Skeletal muscle tissue (tissue), 4 donors: ENCODE data around the gene MC1R. TPM values are rescaled to one million over a fixed set of nuclear protein-coding genes. Genes with fewer than 3 reads are reported as not detected.
"Not testable (repeated sequence)": the region's sequence is repeated elsewhere in the genome, so short reads cannot be mapped to it uniquely, and the experiment has no call there.

Experiments used
- H3K27ac ChIP-seq: one replicate; pipeline ENCODE4 v1.7.0; 2013; ENCODE audit warnings: mild to moderate bottlenecking, low read depth, low read length, inconsistent platforms
- H3K27me3 ChIP-seq, 3 donors: one replicate each; pipeline ENCODE4 v1.7.0; 2013; ENCODE audit warnings: low read length in 3 of 3; ENCODE audit not compliant: control insufficient read depth in 3 of 3, insufficient read depth in 3 of 3
- H3K36me3 ChIP-seq, 3 donors: one replicate each; pipeline ENCODE4 v1.7.0; 2013; ENCODE audit warnings: low read length in 3 of 3; ENCODE audit not compliant: control insufficient read depth in 3 of 3, insufficient read depth in 3 of 3
- H3K4me1 ChIP-seq, 3 donors: one replicate each; pipeline ENCODE4 v1.7.0; 2013; ENCODE audit warnings: low read length in 3 of 3, mild to moderate bottlenecking in 3 of 3; ENCODE audit not compliant: control insufficient read depth in 3 of 3, insufficient read depth in 3 of 3
- H3K4me3 ChIP-seq, 3 donors: one replicate each; pipeline ENCODE4 v1.7.0; 2013; ENCODE audit warnings: low read length in 3 of 3
- H3K9ac ChIP-seq, 3 donors: one replicate each; pipeline ENCODE4 v1.7.0; 2013; ENCODE audit warnings: low read length in 3 of 3, mild to moderate bottlenecking in 3 of 3, moderate library complexity in 2 of 3, low read depth in 1 of 3
- H3K9me3 ChIP-seq, 3 donors: one replicate each; pipeline ENCODE4 v1.7.0; 2013; ENCODE audit warnings: low read length in 3 of 3; ENCODE audit not compliant: control insufficient read depth in 3 of 3
- total RNA-seq: library from RNA; depleted of rRNA; stranded (reverse); fragments of >200 nt; gene quantifications from one replicate; pipeline ENCODE4 v1.2.3, GENCODE V29; 2014
- donor health status: Osteomylitis.

The MC1R gene
- total RNA-seq, 1 donor from 2014 or later = 0.52 TPM

DNA sequence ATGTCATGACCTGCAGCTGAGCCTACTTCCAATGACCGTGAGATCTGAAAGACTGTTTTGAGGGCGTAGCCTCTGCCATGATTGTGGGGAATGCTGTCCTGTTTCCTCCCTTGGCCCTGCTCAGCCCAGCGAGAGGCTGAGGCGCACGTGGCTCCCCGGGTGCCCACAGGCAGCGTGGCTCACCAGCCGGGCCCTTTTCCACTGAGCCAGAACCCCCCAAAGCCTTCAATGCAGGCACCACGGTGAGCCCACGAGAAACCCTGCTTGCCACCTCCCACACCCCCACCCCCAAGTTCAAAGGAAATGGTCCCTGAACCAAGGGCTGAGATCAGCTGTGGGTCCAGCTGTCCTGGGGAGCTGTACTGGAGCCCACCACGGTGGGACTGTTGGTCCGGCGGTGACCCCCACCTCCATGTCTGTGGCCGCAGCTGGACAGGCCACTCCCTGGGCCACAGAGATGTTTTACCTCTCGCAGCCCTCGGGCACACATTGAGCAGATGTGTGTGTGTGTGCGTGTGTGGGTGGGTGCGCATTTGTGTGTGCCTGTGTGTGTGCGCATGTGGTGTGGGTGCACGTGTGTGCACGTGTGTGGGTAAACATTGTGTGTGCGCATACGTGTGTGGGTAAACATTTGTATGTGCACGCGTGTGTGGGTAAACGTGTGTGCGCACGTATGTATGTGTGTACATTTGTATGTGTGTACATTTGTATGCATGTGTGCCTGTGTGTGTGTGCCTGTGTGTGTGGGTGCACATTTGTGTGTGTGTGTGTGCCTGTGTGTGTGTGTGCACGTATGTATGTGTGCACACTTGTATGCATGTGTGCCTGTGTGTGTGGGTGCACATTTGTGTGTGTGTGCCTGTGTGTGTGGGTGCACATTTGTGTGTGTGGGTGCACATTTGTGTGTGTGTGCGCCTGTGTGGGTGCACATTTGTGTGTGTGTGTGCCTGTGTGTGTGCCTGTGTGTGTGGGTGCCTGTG is 5.0 kb upstream of the MC1R start:
- peaks cover 12 to 29% (median 16%) of the 10 kb centered on the region in 3 donors for H3K36me3 ChIP-seq

GRCh38 chr16:89914642-89915285 is 3.9 kb upstream of the MC1R start:
- Histone ChIP-seq H3K27me3 (peaks cover 11 to 28% (median 25%) of the 10 kb centered on the region in 3 donors), H3K36me3 (peaks cover 9 to 20% (median 13%) of the 10 kb centered on the region in 3 donors), H3K4me1 (peaks cover 17 to 22% (median 18%) of the 10 kb centered on the region in 3 donors)
- H3K9ac ChIP-seq, H3K27ac ChIP-seq, H3K9me3 ChIP-seq, H3K4me3 ChIP-seq: not testable (repeated sequence)

More for the DNA sequence above, 5.0 kb upstream of the MC1R start:
- Histone ChIP-seq H3K4me1 (peaks cover 13 to 16% (median 15%) of the 10 kb centered on the region in 3 donors), H3K9ac (no peak overlapping the region), H3K27me3 (peaks cover 2 to 17% (median 14%) of the 10 kb centered on the region in 3 donors), H3K27ac (no peak overlapping the region), H3K9me3 (no peaks in the 10 kb centered on the region), H3K4me3 (no peak overlapping the region)

GRCh38 chr16:89915303-89916232 is 3.1 kb upstream of the MC1R start:
- Histone ChIP-seq H3K4me3 (no peak overlapping the region), H3K9me3 (no peaks in the 10 kb centered on the region), H3K4me1 (peaks cover 14 to 18% (median 17%) of the 10 kb centered on the region in 3 donors), H3K36me3 (peaks cover 9 to 13% (median 13%) of the 10 kb centered on the region in 3 donors), H3K27ac (no peak overlapping the region), H3K9ac (no peak overlapping the region), H3K27me3 (peaks cover 11 to 35% (median 32%) of the 10 kb centered on the region in 3 donors)

DNA sequence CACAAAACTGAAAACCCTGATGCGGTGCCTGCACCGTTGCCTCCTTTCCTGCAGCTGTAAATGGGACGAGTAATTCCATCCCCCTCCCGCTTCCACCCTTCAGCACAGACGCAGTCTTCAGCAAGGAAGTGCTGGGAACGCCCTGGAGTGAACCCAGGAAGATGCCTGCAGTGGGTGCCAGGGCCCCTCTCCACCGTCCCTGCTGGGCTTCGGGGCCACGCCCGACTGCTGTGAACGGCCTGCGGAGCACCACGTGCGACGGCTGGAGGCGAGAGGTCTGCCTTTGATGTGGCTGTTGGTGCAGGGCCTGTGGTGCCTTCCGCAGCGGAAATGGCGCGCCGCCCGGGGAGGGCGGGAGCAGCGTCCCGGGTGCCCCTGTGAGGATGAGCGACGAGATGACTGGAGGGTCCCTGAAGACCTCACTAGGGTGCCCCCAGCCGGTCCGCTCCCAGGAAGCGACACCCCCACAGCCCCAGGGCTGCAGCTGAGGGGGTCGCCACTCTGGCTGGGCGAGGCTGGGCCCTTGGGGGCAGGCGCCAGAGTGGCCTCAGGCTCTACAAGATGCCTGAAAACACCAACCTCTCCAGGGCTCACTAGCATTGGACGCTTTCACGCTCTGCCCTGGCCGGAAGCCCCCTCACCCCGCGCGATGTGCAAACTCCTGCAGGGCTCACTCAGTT is 749 bp upstream of the MC1R start:
- peaks cover 11 to 57% (median 48%) of the 10 kb centered on the region in 3 donors for H3K27me3 ChIP-seq
- peak overlapping the region in 2 of 3 donors; percentile 6 to 33 for H3K9ac ChIP-seq
- peaks cover 20 to 38% (median 25%) of the 10 kb centered on the region in 3 donors for H3K4me1 ChIP-seq

GRCh38 chr16:89919535-89920406 is 1.1 kb downstream of the MC1R start:
- Histone ChIP-seq H3K4me3 (no peak overlapping the region), H3K27me3 (peaks cover 14 to 73% (median 58%) of the 10 kb centered on the region in 3 donors), H3K36me3 (no peaks in the 10 kb centered on the region), H3K4me1 (peaks cover 22 to 42% (median 25%) of the 10 kb centered on the region in 3 donors), H3K27ac (no peak overlapping the region), H3K9ac (no peak overlapping the region), H3K9me3 (no peaks in the 10 kb centered on the region)

More for the DNA sequence above, 749 bp upstream of the MC1R start:
- Histone ChIP-seq H3K27ac (no peak overlapping the region), H3K36me3 (peaks cover 0 to 4% (median 0%) of the 10 kb centered on the region in 3 donors), H3K9me3 (no peaks in the 10 kb centered on the region), H3K4me3 (peak overlapping the region; percentile 18 to 41 (median 38))

DNA sequence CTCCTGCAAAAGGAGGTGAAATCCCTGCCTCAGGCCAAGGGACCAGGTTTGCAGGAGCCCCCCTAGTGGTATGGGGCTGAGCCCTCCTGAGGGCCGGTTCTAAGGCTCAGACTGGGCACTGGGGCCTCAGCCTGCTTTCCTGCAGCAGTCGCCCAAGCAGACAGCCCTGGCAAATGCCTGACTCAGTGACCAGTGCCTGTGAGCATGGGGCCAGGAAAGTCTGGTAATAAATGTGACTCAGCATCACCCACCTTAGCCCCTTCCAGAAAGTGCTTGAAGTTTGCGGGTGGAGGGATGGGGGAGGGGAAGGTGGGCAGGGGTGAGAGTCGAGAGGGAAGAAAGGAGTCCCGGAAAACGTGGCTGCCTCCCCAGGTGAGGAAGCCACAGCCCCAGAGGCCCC is 2.1 kb downstream of the MC1R start:
- Histone ChIP-seq H3K9me3 (no peaks in the 10 kb centered on the region), H3K4me1 (peaks cover 25 to 45% (median 29%) of the 10 kb centered on the region in 3 donors), H3K4me3 (no peak overlapping the region), H3K9ac (no peak overlapping the region), H3K27ac (peak overlapping the region; percentile 90), H3K36me3 (no peaks in the 10 kb centered on the region), H3K27me3 (peaks cover 14 to 74% (median 63%) of the 10 kb centered on the region in 3 donors)

- Histone ChIP-seq H3K9me3 (no peaks in the 10 kb centered on the region), H3K4me1 (peaks cover 26 to 48% (median 29%) of the 10 kb centered on the region in 3 donors), H3K27ac (peak overlapping the region; percentile 90), H3K27me3 (peaks cover 14 to 70% (median 59%) of the 10 kb centered on the region in 3 donors), H3K36me3 (no peaks in the 10 kb centered on the region), H3K9ac (no peak overlapping the region), H3K4me3 (no peak overlapping the region)
These were observed 2.6 kb downstream of the MC1R start for GRCh38 chr16:89921131-89921701.
